Right renal cortex interstitium (tissue), 3 donors: ENCODE data around the gene TPM4. TPM values are rescaled to one million over a fixed set of nuclear protein-coding genes. Genes with fewer than 3 reads are reported as not detected.
"Not testable (repeated sequence)": the region's sequence is repeated elsewhere in the genome, so short reads cannot be mapped to it uniquely, and the experiment has no call there.

Source experiments
- DNase-seq, 3 donors: peaks; one replicate each; pipeline ENCODE4 v3.0.0-alpha.2; 2013; ENCODE audit warnings: low read depth in 3 of 3, low spot score in 2 of 3
- polyA plus RNA-seq, 3 donors: library from polyadenylated mRNA; unstranded; fragments of 120-200 nt; gene quantifications; one replicate each; pipeline ENCODE4 v1.2.1, GENCODE V29; 2013; ENCODE audit not compliant: insufficient read length in 3 of 3

TPM4 gene
- polyA plus RNA-seq, 3 donors, result 515 to 565 (median 554) TPM

- no peak for DNase-seq
These were observed 5.8 kb upstream of the TPM4 start for GRCh38 chr19:16070366-16070990.

DNA sequence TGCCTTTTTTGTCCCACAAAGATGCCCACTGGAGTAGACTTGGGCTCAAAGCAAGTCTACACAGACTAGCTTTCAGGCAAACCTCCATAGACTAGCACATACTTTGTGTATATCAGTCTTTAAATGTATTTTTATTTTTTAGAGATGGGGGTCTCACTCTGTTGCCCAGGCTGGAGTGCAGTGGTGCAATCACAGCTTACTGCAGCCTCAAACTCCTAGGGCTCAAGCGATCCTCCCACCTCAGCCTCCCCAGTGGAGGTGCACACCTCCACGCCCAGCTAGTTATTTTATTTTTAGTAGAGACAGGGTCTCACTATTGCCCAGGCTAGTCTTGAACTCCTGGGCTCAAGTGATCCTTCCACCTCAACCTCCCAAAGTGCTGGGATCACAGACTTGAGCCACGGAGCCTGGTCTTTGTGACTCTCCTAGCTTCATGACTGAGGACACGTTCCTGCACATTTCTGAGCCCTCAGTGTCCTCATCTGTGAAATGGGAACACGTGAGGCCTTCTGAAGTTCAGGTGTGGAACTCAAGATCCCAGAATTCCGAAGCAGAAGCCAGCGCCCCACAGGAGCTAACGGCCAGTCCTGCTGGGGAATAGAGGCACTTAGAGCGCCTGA lies 5.1 kb upstream of the TPM4 start:
- DNase-seq, result no peak

- DNase-seq, result no peak
These were observed 2.8 kb upstream of the TPM4 start for GRCh38 chr19:16073481-16073880.

- DNase-seq, result no peak
These were observed 2.3 kb upstream of the TPM4 start for GRCh38 chr19:16073988-16074387.

DNA sequence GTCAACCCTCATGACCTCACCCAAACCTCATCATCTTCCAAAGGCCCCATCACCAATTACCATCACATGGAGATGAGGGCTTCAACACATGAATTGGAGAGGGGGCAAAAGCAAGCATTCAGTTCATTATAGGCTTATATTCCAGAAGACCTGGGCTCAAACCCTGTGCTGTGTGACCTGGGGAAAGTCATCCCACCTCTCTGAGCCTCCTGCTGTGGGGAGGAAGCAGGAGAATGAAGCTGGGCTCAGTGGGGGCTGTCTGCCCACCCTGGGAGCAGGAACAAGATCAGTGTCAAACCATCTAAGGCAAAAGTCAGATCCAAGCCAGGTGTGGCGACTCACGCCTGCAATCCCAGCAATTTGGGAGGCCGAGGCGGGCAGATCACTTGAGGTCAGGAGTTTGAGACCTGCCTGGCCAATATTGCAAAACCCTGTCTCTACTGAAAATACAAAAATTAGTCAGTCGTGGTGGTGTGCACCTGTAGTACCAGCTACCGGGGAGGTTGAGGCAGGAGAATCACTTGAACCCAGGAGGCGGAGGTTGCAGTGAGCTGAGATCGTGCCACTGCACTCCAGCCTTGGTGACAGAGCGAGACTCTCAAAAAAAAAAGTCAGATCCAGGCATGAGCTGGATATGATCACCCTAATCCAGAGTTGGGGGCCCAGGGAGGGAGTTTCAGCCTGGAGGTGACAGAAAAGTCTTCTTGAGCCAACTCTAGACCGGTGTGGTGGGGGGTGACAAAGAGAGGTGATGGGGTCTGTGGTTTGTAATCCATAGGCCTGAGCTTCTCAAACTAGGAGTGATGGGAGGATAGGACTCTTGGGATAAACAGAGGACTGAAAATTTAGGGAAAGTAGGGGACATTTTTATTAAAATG lies 1.6 kb upstream of the TPM4 start:
- DNase-seq, result no peak

DNA sequence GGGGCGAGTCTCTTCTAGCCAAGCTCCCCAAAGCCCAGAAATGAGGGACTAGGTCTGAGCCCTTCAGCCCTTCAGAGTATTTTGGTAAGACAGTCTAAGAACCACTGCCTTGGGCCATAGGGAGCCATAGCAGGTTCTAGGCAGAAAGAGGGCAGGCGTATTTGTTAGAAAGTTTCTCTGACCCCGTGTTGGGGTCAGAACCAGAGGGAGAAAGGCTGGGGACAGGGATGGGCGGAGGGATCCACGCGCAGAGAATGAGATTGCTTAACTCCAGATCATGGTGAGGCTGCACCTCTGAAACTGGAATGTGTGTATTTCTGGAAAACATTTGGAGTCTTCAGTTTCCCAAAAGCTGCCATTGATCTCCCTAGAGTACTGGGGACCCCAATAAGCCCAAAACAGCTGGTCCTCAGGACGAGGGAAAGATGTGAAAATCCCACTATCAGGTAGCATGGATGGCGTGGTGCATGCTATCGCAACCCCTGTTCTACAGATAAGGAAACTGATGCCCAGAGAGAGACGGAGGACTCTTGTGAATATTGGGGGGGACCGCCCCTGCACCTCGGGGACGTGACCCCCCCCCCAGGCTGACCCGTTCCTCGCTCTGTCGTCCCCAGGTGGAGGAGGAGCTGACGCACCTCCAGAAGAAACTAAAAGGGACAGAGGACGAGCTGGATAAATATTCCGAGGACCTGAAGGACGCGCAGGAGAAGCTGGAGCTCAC lies 703 bp upstream of the TPM4 start:
- no peak for DNase-seq

DNA sequence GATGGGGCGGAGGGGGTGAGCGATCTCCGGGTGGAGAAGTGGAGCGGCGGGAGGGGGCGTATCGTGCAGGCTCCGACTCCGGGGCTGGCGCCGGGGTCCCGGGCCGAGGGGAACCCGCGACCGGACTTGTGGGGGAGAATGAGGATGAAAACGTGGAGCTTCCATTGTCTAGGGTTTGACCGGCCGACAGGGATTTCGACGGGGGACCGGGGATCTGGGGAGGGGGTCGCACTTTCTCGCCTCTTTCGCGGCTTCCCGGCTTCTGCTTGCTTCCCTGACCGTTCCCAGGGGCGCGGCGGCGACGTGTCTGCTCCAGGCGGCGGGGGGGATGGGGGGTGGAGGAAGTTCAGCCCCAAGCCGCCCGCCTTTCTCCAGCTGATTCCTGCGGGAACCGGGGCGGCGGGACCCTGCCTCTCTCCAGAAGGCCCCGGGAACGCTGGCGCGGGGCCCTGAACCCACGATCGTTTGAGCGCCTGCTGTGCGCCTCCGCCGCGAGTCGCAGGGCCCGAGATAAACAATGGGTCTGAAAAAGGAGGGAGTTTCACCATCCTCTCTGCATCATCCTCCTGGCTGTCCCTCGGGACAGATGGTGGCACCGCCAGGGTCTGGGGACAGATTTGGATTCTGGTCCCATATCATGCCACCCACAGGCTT lies 790 bp downstream of the TPM4 start:
- DNase-seq, result no peak

- no peak for DNase-seq
These were observed 1.9 kb downstream of the TPM4 start for GRCh38 chr19:16077984-16078758.

DNA sequence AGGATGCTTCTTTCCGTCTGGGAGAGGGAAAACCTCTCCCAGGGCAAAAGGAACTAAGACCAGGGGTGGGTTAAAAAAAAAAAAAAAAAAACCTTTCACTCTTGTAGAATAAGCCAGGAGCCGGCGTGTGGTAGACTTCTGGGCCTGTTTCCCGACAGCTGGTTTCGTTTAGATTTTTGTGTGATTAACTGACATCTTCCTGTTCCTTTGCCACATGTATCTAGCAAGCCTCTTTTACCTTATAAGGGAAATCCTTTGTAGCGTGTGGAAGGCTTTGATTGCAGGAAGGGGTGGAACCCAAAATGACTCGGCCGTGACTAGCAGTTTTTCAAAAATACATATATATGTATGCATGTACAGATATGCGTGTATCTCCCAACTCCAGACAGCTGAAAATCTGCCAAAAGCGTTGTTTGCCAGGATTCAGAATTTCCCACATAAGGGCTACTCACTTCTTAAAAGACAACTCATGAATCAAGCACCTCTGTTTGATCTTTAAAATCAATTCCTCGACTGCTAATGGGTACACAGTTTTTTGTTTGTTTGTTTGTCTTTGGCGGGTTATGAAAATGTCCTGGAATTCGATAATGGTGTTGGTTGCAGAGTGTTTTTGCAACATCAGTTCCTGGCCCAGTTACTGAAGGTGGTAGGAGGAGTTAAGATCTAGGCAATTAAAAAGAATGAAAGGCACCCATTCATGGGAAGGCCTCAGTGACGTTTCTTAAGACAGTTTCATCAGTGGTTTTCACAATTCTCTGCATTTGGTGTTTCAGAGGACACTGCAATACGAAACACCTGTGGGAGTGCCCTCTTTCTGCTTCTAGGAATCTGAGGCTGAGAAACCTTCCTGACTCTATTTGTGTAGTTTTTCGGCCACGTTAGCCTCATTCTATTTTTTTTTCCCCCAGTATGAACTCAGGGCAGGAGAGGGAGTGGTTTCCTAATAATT lies 2.7 kb downstream of the TPM4 start:
- peak in 2 of 3 donors; percentile 79 to 80 for DNase-seq

GRCh38 chr19:16084067-16084685 lies 7.9 kb downstream of the TPM4 start:
- DNase-seq, result no peak

- DNase-seq, result no peak
These were observed 8.8 kb downstream of the TPM4 start for GRCh38 chr19:16085115-16085514.

- not testable (repeated sequence) for DNase-seq
These were observed 11.1 kb downstream of the TPM4 start for GRCh38 chr19:16087404-16087803.

- no peak for DNase-seq
These were observed 11.6 kb downstream of the TPM4 start for GRCh38 chr19:16087940-16088339.

- no peak for DNase-seq
These were observed 12.2 kb downstream of the TPM4 start for GRCh38 chr19:16088351-16089009.

GRCh38 chr19:16089010-16089846 lies 12.9 kb downstream of the TPM4 start:
- no peak for DNase-seq

DNA sequence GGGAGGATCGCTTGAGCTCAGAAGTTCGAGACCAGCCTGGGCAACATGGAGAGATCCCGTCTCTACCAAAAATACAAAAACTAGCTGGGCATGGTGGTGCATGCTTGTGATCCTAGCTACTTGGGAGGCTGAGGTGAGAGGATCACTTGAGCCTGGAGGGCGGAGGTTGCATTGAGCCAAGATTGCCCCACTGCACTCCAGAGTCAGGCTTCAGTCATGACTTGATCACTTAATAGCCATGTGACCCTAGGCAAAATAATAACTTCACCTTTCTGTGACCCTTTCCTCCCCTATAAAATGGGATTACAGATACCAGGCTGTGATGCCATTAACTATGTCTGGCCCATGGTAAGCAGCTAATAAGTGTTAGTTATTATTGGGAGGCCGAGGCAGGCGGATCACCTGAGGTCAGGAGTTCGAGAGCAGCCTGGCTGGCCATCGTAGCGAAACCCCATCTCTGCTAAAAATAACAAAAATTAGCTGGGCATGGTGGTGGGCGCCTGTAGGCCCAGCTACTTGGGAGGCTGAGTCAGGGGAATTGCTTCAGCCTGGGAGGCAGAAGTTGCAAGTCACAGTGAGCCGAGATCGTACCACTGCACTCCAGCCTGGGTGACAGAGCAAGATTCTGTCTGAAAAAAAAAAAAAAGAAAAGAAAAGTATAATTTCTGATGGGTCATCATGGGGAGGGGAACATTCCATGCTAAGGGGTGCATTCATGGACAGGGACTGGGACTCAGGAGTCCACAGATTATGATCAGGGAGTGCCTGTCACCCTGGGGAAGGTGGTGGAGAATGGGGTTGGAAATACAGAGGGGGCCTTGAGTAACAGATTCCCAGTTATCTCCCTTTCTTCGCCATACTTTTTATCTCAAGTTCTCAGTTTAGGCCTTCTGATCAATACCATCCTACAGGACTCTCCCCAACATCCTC lies 15.5 kb downstream of the TPM4 start:
- no peak for DNase-seq
